ENCODE measurements around the gene PLA2G2C. TPM values are rescaled to one million over a fixed set of nuclear protein-coding genes. Genes with fewer than 3 reads are reported as not detected.

Gene PLA2G2C
- total RNA-seq, 1 donor from 2014 or later, result not detected

DNA sequence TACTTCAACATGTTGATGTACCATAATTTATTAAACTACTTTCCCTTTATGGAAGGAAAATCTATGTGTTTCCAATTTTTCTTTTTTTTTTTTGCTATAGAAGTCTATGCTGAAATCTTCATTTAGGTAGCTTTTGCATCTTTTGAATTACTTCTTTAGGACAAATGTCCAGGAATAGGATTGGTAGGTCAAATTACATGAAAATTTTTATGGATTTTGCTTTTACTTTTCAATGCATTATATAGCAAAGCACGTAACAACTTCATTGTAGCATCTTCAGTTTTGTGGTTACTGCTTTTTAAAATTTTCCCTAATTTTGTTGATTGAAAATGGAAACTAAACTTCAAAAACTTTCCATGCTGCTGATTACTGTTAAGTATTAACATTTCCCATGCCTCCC, 12.0 kb upstream of the PLA2G2C start:
- no peak overlapping the region for H3K4me2 ChIP-seq (ENCODE audit: low read length)
- no peak overlapping the region for H3K27ac ChIP-seq (ENCODE audit: low read depth, low read length)
- H3K4me1 ChIP-seq (ENCODE audit: insufficient read depth, low read length), result no peaks in the 10 kb centered on the region
- H3K4me1 Mint-ChIP-seq (ENCODE audit: low read depth, unreplicated experiment), result no peaks in the 10 kb centered on the region
- H3K36me3 ChIP-seq (ENCODE audit: insufficient read depth, low read length), result no peaks in the 10 kb centered on the region
- H4K20me1 ChIP-seq (ENCODE audit: insufficient read depth, low read length), result no peaks in the 10 kb centered on the region
- TF ChIP-seq, protein P1, sequence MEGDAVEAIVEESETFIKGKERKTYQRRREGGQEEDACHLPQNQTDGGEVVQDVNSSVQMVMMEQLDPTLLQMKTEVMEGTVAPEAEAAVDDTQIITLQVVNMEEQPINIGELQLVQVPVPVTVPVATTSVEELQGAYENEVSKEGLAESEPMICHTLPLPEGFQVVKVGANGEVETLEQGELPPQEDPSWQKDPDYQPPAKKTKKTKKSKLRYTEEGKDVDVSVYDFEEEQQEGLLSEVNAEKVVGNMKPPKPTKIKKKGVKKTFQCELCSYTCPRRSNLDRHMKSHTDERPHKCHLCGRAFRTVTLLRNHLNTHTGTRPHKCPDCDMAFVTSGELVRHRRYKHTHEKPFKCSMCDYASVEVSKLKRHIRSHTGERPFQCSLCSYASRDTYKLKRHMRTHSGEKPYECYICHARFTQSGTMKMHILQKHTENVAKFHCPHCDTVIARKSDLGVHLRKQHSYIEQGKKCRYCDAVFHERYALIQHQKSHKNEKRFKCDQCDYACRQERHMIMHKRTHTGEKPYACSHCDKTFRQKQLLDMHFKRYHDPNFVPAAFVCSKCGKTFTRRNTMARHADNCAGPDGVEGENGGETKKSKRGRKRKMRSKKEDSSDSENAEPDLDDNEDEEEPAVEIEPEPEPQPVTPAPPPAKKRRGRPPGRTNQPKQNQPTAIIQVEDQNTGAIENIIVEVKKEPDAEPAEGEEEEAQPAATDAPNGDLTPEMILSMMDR (IDR thresholded peaks at IDR 0.05; ENCODE audit: insufficient read depth, low read depth, low read length), result no peak
- TF ChIP-seq EZH2 (IDR thresholded peaks at IDR 0.05; ENCODE audit: insufficient read depth, low read length), result no peak
- H3K27me3 ChIP-seq (ENCODE audit: insufficient read depth, low read length), result peaks cover 43% of the 10 kb centered on the region
- H3K9ac ChIP-seq (ENCODE audit: low read length), result no peak overlapping the region
- peaks cover 2% of the 10 kb centered on the region for H3K9me3 Mint-ChIP-seq (ENCODE audit: unreplicated experiment)
- H3K79me2 ChIP-seq (ENCODE audit: insufficient read depth, low read length), result no peaks in the 10 kb centered on the region
- no peaks in the 10 kb centered on the region for H3K36me3 Mint-ChIP-seq (ENCODE audit: low read depth, unreplicated experiment)
- peaks cover 56% of the 10 kb centered on the region for H3K27me3 Mint-ChIP-seq (ENCODE audit: low read depth, unreplicated experiment)
- no peak overlapping the region for H3K4me3 ChIP-seq (ENCODE audit: insufficient read depth, low read depth, low read length)
- no peak overlapping the region for H2AFZ ChIP-seq (ENCODE audit: low read depth, low read length)
- H3K4me3 Mint-ChIP-seq (ENCODE audit: unreplicated experiment), result no peak overlapping the region
- no peak for FAIRE-seq
- no peak overlapping the region for H3K27ac Mint-ChIP-seq (ENCODE audit: unreplicated experiment)
- no peak for DNase-seq (ENCODE audit: low read depth)
- H3K9me3 ChIP-seq (ENCODE audit: insufficient read depth, low read depth, low read length), result no peaks in the 10 kb centered on the region

DNA sequence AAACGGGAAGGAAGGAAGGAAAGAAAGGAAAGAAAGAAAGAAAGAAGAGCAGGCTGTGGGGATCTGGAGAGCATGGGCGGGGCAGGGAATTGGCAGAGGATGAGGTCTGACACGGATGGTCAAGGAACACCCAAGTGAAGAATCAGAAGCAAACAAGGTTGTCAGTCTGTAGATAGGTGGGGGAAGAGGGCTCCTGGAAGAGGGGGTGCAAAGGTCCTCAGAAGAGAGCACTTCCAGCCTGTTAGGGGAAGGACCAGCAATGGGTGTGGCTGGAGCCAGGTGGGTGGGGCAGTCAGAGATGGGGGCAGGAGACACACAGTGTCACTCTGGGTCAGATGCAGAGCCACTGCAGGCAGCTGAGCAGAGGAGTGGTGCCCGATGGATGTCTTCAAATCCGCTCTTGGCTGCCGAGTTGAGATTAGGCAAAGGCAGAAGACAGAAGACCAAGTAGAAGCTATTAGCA, 11.0 kb upstream of the PLA2G2C start:
- TF ChIP-seq, protein P1 (IDR thresholded peaks at IDR 0.05; ENCODE audit: insufficient read depth, low read depth, low read length), result no peak
- TF ChIP-seq EZH2 (IDR thresholded peaks at IDR 0.05; ENCODE audit: insufficient read depth, low read length), result no peak
- Histone ChIP-seq H3K4me2 (ENCODE audit: low read length) (no peak overlapping the region), H4K20me1 (ENCODE audit: insufficient read depth, low read length) (no peaks in the 10 kb centered on the region), H3K4me3 (ENCODE audit: insufficient read depth, low read depth, low read length) (no peak overlapping the region), H3K9ac (ENCODE audit: low read length) (no peak overlapping the region), H3K36me3 (ENCODE audit: insufficient read depth, low read length) (no peaks in the 10 kb centered on the region), H3K27ac (ENCODE audit: low read depth, low read length) (no peak overlapping the region), H3K9me3 (ENCODE audit: insufficient read depth, low read depth, low read length) (no peaks in the 10 kb centered on the region), H3K79me2 (ENCODE audit: insufficient read depth, low read length) (no peaks in the 10 kb centered on the region), H3K27me3 (ENCODE audit: insufficient read depth, low read length) (peaks cover 38% of the 10 kb centered on the region), H3K4me1 (ENCODE audit: insufficient read depth, low read length) (no peaks in the 10 kb centered on the region), H2AFZ (ENCODE audit: low read depth, low read length) (no peak overlapping the region)
- Mint-ChIP-seq H3K36me3 (ENCODE audit: low read depth, unreplicated experiment) (peaks cover 2% of the 10 kb centered on the region), H3K4me3 (ENCODE audit: unreplicated experiment) (no peak overlapping the region), H3K27me3 (ENCODE audit: low read depth, unreplicated experiment) (peaks cover 51% of the 10 kb centered on the region), H3K4me1 (ENCODE audit: low read depth, unreplicated experiment) (peaks cover under 1% of the 10 kb centered on the region), H3K9me3 (ENCODE audit: unreplicated experiment) (peaks cover 2% of the 10 kb centered on the region), H3K27ac (ENCODE audit: unreplicated experiment) (no peak overlapping the region)
- DNase-seq (ENCODE audit: low read depth) (no peak), FAIRE-seq (no peak)

DNA sequence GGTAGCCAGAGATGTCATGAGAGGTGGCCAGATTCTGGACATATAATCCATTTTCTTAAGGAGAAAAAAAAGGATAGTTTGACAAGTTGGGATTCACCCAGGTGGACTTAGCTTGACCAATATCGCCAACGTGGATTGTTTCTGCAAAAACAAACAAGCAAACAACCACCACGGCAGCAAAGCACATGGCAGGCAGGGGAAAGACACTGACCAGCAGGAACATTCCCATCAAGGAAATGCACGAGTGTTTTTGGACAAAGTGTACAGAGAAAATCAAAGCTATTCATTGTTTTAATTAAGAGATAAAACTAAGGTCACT, 9.1 kb upstream of the PLA2G2C start:
- H3K4me2 ChIP-seq (ENCODE audit: low read length), result no peak overlapping the region
- no peak overlapping the region for H3K4me3 ChIP-seq (ENCODE audit: insufficient read depth, low read depth, low read length)
- Mint-ChIP-seq H3K9me3 (ENCODE audit: unreplicated experiment) (peaks cover 5% of the 10 kb centered on the region), H3K27me3 (ENCODE audit: low read depth, unreplicated experiment) (peaks cover 50% of the 10 kb centered on the region), H3K4me1 (ENCODE audit: low read depth, unreplicated experiment) (peaks cover 3% of the 10 kb centered on the region), H3K27ac (ENCODE audit: unreplicated experiment) (no peak overlapping the region), H3K36me3 (ENCODE audit: low read depth, unreplicated experiment) (peaks cover 2% of the 10 kb centered on the region), H3K4me3 (ENCODE audit: unreplicated experiment) (no peak overlapping the region)
- H3K4me1 ChIP-seq (ENCODE audit: insufficient read depth, low read length), result no peaks in the 10 kb centered on the region
- no peak overlapping the region for H2AFZ ChIP-seq (ENCODE audit: low read depth, low read length)
- FAIRE-seq, result no peak
- H3K9me3 ChIP-seq (ENCODE audit: insufficient read depth, low read depth, low read length), result no peaks in the 10 kb centered on the region
- no peaks in the 10 kb centered on the region for H3K79me2 ChIP-seq (ENCODE audit: insufficient read depth, low read length)
- H3K36me3 ChIP-seq (ENCODE audit: insufficient read depth, low read length), result no peaks in the 10 kb centered on the region
- peaks cover 29% of the 10 kb centered on the region for H3K27me3 ChIP-seq (ENCODE audit: insufficient read depth, low read length)
- DNase-seq (ENCODE audit: low read depth), result no peak
- H3K27ac ChIP-seq (ENCODE audit: low read depth, low read length), result no peak overlapping the region
- no peak overlapping the region for H3K9ac ChIP-seq (ENCODE audit: low read length)
- TF ChIP-seq, protein P1 (IDR thresholded peaks at IDR 0.05; ENCODE audit: insufficient read depth, low read depth, low read length), result no peak
- no peak for TF ChIP-seq EZH2 (IDR thresholded peaks at IDR 0.05; ENCODE audit: insufficient read depth, low read length)
- no peaks in the 10 kb centered on the region for H4K20me1 ChIP-seq (ENCODE audit: insufficient read depth, low read length)
